Measurements from ENCODE around the gene NRM.
"Not testable (repeated sequence)": the region's sequence is repeated elsewhere in the genome, so short reads cannot be mapped to it uniquely, and the experiment has no call there.

NRM gene

DNA sequence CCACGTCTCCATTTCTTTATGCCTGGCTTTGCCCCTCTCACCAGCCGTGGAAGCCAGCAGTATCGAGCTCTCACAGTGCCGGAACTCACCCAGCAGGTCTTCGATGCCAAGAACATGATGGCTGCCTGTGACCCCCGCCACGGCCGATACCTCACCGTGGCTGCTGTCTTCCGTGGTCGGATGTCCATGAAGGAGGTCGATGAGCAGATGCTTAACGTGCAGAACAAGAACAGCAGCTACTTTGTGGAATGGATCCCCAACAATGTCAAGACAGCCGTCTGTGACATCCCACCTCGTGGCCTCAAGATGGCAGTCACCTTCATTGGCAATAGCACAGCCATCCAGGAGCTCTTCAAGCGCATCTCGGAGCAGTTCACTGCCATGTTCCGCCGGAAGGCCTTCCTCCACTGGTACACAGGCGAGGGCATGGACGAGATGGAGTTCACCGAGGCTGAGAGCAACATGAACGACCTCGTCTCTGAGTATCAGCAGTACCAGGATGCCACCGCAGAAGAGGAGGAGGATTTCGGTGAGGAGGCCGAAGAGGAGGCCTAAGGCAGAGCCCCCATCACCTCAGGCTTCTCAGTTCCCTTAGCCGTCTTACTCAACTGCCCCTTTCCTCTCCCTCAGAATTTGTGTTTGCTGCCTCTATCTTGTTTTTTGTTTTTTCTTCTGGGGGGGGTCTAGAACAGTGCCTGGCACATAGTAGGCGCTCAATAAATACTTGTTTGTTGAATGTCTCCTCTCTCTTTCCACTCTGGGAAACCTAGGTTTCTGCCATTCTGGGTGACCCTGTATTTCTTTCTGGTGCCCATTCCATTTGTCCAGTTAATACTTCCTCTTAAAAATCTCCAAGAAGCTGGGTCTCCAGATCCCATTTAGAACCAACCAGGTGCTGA is 33.3 kb upstream of the NRM start:
- H3K4me3 ChIP-seq (ENCODE audit: low read length); H3K27me3 ChIP-seq (ENCODE audit: insufficient read depth, low read length); H3K9me3 ChIP-seq (ENCODE audit: low read length); H2AFZ ChIP-seq (ENCODE audit: low read depth, low read length): not testable (repeated sequence)
- Histone ChIP-seq H3K36me3 (ENCODE audit: insufficient read depth, low read length) (peaks cover 52% of the 10 kb centered on the region), H3K4me1 (ENCODE audit: insufficient read depth, low read length) (peaks cover 17% of the 10 kb centered on the region)

DNA sequence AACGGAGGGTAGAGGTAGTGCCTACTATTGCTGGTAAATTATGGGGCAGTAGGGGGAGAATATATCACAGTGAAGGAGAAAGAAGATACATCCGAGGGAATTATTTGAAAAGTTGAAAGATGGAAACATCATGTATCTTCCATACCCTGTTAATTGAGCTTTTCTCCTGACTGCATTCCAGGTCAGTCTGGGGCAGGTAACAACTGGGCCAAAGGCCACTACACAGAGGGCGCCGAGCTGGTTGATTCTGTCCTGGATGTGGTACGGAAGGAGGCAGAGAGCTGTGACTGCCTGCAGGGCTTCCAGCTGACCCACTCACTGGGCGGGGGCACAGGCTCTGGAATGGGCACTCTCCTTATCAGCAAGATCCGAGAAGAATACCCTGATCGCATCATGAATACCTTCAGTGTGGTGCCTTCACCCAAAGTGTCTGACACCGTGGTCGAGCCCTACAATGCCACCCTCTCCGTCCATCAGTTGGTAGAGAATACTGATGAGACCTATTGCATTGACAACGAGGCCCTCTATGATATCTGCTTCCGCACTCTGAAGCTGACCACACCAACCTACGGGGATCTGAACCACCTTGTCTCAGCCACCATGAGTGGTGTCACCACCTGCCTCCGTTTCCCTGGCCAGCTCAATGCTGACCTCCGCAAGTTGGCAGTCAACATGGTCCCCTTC is 32.5 kb upstream of the NRM start:
- H2AFZ ChIP-seq (ENCODE audit: low read depth, low read length); H3K27me3 ChIP-seq (ENCODE audit: insufficient read depth, low read length); H3K9me3 ChIP-seq (ENCODE audit: low read length): not testable (repeated sequence)
- peaks cover 22% of the 10 kb centered on the region for H3K4me1 ChIP-seq (ENCODE audit: insufficient read depth, low read length)
- peaks cover 52% of the 10 kb centered on the region for H3K36me3 ChIP-seq (ENCODE audit: insufficient read depth, low read length)
- peak overlapping the region; percentile 87 for H3K4me3 ChIP-seq (ENCODE audit: low read length)

DNA sequence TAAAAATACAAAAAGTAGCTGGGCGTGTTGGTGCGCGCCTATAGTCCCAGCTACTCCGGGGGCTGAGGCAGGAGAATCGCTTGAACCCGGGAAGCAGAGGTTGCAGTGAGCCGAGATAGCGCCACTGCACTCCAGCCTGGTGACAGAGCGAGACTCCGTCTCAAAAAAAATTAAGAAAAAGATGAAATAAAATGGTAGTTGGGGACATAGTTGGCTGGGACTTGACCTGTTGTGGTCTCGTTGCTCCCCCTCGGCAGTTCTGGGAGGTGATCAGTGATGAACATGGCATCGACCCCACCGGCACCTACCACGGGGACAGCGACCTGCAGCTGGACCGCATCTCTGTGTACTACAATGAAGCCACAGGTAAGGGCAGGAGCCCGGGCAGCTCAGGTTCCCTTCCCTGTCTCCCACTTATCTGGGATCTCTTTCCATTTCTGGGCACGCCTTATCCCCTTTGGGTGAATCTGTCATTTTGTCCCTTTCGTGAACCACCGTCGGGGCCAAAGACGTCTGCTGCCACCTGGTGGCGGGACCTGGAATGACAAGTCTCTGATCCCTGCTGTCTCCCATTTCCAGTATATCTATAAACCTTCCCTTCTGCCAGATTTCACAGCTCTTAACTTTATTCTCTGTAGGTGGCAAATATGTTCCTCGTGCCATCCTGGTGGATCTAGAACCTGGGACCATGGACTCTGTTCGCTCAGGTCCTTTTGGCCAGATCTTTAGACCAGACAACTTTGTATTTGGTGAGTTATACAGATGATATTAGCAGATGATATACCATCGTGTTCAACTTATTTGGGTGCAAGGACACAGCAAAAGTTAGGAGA is 31.7 kb upstream of the NRM start:
- peaks cover 22% of the 10 kb centered on the region for H3K4me1 ChIP-seq (ENCODE audit: insufficient read depth, low read length)

DNA sequence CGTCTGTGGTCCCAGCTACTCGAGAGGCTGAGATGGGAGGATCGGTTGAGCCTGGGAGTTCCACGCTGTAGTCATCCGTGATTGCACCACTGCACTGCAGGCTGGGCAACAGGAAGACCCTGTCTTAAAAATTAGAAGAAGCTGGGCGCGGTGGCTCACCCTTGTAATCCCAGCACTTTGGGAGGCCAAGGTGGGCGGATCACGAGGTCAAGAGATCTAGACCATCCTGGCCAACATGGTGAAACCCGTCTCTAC is 31.2 kb upstream of the NRM start:
- not testable (repeated sequence) for H3K27me3 ChIP-seq (ENCODE audit: insufficient read depth, low read length); H3K9me3 ChIP-seq (ENCODE audit: low read length); H2AFZ ChIP-seq (ENCODE audit: low read depth, low read length)
- peak overlapping the region; percentile 87 for H3K4me3 ChIP-seq (ENCODE audit: low read length)
- H3K36me3 ChIP-seq (ENCODE audit: insufficient read depth, low read length) = peaks cover 46% of the 10 kb centered on the region
- H3K4me1 ChIP-seq (ENCODE audit: insufficient read depth, low read length) = peaks cover 22% of the 10 kb centered on the region

More for the DNA sequence above, 31.7 kb upstream of the NRM start:
- H3K9me3 ChIP-seq (ENCODE audit: low read length) = no peaks in the 10 kb centered on the region
- no peaks in the 10 kb centered on the region for H3K27me3 ChIP-seq (ENCODE audit: insufficient read depth, low read length)
- H3K36me3 ChIP-seq (ENCODE audit: insufficient read depth, low read length) = peaks cover 46% of the 10 kb centered on the region
- H2AFZ ChIP-seq (ENCODE audit: low read depth, low read length) = no peak overlapping the region
- H3K4me3 ChIP-seq (ENCODE audit: low read length) = peak overlapping the region; percentile 87

DNA sequence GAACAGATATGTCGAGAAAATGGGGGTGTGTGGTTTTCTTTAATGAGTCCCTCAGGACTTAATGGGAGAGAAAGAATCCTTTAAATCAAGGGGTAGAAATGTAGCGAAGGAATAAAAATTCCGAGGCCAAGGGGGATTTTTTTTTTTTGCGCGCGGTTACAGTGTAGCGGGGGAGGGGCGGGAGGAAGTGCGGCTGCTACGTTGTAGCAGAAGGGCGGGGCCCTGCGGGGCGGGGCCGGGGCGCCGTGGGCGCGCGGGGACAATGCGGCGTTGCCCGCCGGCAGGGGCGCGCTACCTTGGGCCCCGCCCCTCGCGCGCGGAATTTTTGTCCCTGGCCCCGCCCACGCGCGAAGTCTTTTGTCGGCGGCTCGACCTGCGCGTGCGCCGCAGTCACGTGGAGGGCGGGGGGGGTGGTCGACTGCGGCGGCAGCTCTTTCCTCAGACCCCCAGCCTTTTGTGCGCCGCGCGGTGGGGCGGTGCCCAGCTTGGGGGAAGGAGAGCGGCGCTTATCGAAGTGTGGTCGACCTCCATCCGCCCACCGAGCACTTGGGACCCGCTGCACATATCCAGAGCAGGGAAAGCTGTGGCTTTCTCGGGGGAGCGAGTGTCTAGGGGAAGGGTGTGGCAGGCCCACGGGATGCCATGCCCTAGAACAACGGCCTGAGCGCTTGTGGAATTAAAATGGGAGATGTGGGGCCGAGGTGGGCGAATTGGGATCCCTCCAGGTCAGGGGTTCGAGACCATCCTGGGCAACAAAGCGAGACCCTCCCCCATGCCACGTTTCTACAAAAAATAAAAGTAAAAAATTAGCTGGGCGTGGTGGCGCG is 30.6 kb upstream of the NRM start:
- H3K4me3 ChIP-seq (ENCODE audit: low read length) = peak overlapping the region; percentile 87
- H3K9me3 ChIP-seq (ENCODE audit: low read length) = no peaks in the 10 kb centered on the region
- peaks cover 46% of the 10 kb centered on the region for H3K36me3 ChIP-seq (ENCODE audit: insufficient read depth, low read length)
- no peak overlapping the region for H2AFZ ChIP-seq (ENCODE audit: low read depth, low read length)
- no peaks in the 10 kb centered on the region for H3K27me3 ChIP-seq (ENCODE audit: insufficient read depth, low read length)
- peaks cover 25% of the 10 kb centered on the region for H3K4me1 ChIP-seq (ENCODE audit: insufficient read depth, low read length)

DNA sequence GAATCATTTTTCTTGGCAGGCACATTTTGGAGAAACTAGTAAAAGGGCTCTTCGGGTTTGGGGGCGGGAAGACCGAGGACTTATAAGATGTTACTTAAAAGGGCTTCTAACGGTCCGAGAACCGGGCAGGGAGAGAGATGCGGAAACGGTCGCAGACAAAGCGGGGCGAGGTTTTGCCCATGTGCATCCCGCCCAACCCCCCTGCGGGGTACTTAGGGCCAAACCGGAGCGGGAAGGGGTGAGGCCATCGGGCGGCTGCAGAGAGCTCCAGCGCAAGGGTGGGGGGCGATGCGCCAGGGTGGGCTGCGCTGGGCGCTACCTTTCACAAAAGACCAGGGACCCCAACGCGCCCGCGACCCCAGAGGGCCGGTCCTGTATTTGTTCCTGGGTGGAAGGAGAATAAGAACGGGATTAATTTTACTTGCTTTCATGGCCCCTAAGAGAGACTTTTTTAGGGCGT is 30.0 kb upstream of the NRM start:
- Histone ChIP-seq H3K27me3 (ENCODE audit: insufficient read depth, low read length) (no peaks in the 10 kb centered on the region), H2AFZ (ENCODE audit: low read depth, low read length) (no peak overlapping the region), H3K36me3 (ENCODE audit: insufficient read depth, low read length) (peaks cover 43% of the 10 kb centered on the region), H3K4me1 (ENCODE audit: insufficient read depth, low read length) (peaks cover 27% of the 10 kb centered on the region), H3K9me3 (ENCODE audit: low read length) (no peaks in the 10 kb centered on the region), H3K4me3 (ENCODE audit: low read length) (peak overlapping the region; percentile 87)

DNA sequence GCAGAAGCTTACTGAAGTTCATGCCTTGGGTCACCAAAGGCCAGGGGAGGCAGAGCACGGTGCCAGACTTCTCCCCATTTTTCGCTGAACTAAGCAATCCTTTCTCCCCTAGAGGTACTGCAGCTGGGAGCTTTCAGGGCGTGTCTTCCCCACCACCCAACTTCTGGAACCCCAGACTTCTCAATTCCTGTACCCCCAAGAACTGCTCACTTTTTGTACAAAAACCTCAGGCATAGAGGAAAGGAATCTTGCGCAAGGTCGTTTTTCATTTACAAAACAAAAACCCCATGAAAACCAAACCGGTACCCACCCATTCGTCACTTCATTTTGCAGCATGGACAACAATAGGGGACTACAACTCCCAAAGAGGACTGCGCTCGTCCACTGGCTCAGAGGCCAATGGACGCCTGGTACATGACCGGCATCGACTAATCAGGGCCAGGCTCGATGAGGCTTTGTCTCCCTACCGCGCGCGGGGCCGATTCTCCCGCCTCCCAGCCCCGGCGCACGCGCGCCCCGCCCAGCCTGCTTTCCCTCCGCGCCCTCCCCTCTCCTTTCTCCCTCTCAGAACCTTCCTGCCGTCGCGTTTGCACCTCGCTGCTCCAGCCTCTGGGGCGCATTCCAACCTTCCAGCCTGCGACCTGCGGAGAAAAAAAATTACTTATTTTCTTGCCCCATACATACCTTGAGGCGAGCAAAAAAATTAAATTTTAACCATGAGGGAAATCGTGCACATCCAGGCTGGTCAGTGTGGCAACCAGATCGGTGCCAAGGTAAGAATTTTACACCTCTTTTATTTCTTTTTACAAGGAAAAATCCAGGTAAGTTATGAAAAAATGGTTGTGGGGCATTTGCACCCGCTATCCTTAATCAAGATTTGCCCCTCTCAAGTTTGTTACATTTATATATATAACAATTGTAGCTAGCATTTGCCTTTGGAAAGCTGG is 29.3 kb upstream of the NRM start, which contains the start of gene TUBB:
TUBB (plus strand) TSS at position 562 of the 947 bp plus-strand sequence; CDS start at position 717, 155 bp downstream.
- peaks cover 27% of the 10 kb centered on the region for H3K4me1 ChIP-seq (ENCODE audit: insufficient read depth, low read length)
- no peaks in the 10 kb centered on the region for H3K27me3 ChIP-seq (ENCODE audit: insufficient read depth, low read length)
- H3K36me3 ChIP-seq (ENCODE audit: insufficient read depth, low read length) = peaks cover 37% of the 10 kb centered on the region
- H3K9me3 ChIP-seq (ENCODE audit: low read length) = no peaks in the 10 kb centered on the region
- H3K4me3 ChIP-seq (ENCODE audit: low read length) = peak within 1 kb of the TSS; percentile 87
- no peak within 1 kb of the TSS for H2AFZ ChIP-seq (ENCODE audit: low read depth, low read length)

DNA sequence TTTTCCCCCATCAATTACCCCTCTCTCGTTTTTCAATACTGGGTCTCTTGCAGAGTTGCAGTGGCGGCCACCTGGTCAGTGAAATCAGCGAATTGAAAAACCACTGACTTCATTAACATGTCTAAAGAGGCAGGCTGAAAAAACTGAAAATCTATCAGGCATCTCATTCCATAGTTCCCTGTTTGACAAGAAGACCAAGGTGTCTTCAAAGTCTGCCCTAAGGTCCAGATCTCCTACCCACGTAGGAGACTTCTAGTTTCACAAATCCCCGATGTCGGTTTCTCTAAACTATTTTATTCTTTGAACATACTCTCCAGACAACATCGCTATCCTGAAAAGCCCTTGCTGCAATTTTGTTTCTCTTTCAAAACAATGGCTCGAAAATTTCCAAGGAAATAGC is 28.6 kb upstream of the NRM start:
- H3K4me3 ChIP-seq (ENCODE audit: low read length) = peak overlapping the region; percentile 87
- peaks cover 27% of the 10 kb centered on the region for H3K4me1 ChIP-seq (ENCODE audit: insufficient read depth, low read length)
- no peak overlapping the region for H2AFZ ChIP-seq (ENCODE audit: low read depth, low read length)
- H3K9me3 ChIP-seq (ENCODE audit: low read length) = no peaks in the 10 kb centered on the region
- peaks cover 36% of the 10 kb centered on the region for H3K36me3 ChIP-seq (ENCODE audit: insufficient read depth, low read length)
- no peaks in the 10 kb centered on the region for H3K27me3 ChIP-seq (ENCODE audit: insufficient read depth, low read length)

DNA sequence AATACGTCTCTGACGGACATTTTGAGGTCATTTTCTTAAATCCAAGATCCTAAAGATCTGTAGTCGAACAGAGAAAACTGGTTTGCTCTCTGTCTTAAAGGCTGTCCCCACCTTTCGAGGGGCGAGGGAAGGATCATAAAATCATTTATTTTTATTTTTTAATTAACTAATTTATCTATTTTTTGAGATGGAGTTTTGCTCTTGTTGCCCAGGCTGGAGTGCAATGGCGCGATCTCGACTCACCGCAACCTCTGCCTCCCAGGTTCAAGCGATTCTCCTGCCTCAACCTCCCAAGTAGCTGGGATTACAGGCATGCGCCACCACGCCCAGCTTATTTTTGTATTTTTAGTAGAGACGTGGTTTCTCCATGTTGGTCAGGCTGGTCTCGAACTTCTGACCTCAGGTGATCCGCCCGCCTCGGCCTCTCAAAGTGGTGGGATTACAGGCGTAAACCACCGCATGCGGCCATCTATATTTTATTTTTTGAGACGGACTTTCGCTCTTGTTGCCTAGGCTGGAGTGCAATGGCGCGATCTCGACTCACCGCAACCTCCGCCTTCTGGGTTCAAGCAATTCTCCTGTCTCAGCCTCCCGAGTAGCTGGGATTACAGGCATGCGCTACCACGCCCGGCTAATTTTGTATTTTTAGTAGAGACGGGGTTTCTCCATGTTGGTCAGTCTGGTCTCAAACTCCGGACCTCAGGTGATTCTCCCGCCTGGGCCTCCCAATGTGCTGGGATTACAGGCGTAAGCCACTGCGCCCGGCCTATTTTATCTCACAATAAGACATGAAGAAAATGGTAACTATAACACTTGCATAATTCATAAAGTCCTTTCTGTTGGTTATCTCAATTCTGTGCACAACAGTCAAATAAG is 27.3 kb upstream of the NRM start:
- H2AFZ ChIP-seq (ENCODE audit: low read depth, low read length) = not testable (repeated sequence)

DNA sequence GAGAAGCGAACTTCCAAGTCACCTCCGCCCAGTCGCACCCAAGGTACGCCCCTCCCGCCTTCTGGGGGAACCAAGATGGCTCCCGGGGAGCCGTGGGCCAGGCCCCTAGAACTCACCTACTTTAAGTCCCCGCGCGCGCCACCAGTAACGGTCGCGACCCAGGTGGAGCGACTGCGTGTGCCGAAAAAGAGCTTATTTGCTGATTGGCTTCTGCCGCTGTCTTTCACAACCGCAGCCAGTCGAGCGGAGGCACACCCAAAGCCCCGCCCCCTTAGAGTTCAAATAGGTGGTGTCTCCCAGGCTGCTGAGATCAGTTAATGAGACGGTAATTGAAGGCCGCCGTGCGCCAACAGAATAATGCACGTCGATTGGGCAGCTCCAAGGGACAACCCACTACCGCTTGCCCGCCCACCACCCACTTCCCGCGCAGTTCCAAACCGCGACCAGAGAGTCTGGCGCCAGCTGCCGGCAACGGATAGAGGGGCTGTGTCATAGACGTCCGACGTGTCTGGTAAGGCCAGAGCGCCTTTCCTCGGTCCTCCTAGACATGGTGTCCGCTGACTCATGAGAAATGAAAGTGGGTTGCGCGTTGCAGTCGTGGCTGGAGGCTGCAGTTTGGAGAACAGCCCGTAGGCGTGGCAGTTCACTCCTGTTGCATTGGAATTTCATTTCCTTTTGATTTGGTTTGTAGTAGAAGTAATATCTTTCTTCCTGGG is 26.5 kb upstream of the NRM start, which contains the start of gene MDC1:
MDC1 (minus strand) TSS at position 153 of the 716 bp plus-strand sequence. CDS start 2,106 bp downstream, outside the sequence.
- Histone ChIP-seq H3K27me3 (ENCODE audit: insufficient read depth, low read length) (no peaks in the 10 kb centered on the region), H2AFZ (ENCODE audit: low read depth, low read length) (peak within 1 kb of the TSS; percentile 32), H3K9me3 (ENCODE audit: low read length) (no peaks in the 10 kb centered on the region), H3K4me3 (ENCODE audit: low read length) (peak within 1 kb of the TSS; percentile 68), H3K4me1 (ENCODE audit: insufficient read depth, low read length) (peaks cover 11% of the 10 kb centered on the region), H3K36me3 (ENCODE audit: insufficient read depth, low read length) (peaks cover 36% of the 10 kb centered on the region)

More for the DNA sequence above, 27.3 kb upstream of the NRM start:
- not testable (repeated sequence) for H3K27me3 ChIP-seq (ENCODE audit: insufficient read depth, low read length); H3K9me3 ChIP-seq (ENCODE audit: low read length)
- peaks cover 17% of the 10 kb centered on the region for H3K4me1 ChIP-seq (ENCODE audit: insufficient read depth, low read length)
- peaks cover 36% of the 10 kb centered on the region for H3K36me3 ChIP-seq (ENCODE audit: insufficient read depth, low read length)
- H3K4me3 ChIP-seq (ENCODE audit: low read length) = peak overlapping the region; percentile 68
